ENCODE measurements around the gene PTGIS.

DNA sequence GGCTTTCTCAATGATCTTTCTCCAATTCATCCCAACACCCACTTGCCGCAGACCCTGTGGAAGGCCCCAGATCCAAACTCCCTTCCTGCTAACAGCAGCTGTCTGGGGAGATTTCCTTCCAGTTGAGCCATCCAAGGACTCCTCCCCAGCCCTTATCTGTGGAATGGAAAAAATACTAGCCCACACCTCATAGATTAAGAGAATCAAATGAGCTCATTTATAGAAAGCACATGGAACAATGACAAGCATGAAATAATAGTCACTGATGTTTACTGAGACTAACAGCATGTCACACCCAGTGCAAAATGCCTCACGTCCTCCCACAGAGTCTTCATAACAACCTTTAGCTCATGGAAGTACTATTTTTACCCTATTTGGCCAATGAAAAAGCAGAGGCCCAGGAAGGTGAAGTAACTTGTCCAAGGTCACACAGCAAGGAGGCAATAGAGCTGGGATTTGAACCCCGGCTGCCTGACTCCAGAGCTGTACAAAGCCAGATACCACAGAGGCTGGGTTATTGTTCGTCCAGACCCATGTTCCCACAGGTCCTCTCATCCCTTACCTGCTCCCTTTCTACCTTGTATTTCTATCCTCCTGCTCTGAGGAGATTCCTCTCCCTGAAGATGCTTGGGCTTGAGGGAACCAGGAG, 23.4 kb upstream of the PTGIS start:
- TF ChIP-seq, protein P1, sequence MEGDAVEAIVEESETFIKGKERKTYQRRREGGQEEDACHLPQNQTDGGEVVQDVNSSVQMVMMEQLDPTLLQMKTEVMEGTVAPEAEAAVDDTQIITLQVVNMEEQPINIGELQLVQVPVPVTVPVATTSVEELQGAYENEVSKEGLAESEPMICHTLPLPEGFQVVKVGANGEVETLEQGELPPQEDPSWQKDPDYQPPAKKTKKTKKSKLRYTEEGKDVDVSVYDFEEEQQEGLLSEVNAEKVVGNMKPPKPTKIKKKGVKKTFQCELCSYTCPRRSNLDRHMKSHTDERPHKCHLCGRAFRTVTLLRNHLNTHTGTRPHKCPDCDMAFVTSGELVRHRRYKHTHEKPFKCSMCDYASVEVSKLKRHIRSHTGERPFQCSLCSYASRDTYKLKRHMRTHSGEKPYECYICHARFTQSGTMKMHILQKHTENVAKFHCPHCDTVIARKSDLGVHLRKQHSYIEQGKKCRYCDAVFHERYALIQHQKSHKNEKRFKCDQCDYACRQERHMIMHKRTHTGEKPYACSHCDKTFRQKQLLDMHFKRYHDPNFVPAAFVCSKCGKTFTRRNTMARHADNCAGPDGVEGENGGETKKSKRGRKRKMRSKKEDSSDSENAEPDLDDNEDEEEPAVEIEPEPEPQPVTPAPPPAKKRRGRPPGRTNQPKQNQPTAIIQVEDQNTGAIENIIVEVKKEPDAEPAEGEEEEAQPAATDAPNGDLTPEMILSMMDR (IDR thresholded peaks at IDR 0.05; ENCODE audit: borderline replicate concordance, extremely low read depth, low read length, poor library complexity, severe bottlenecking), result no peak
- no peak for TF ChIP-seq EZH2 (IDR thresholded peaks at IDR 0.05; ENCODE audit: borderline replicate concordance, low read depth, low read length, severe bottlenecking)

Data from DND-41 (cell line).